HG02981 (cell line): ENCODE results near the gene SMIM22.

ENCODE experiments used
- ATAC-seq: cut with Tn5 transposase; IDR thresholded peaks from one replicate; pipeline ENCODE4 v1.9.1; 2021; ENCODE audit warnings: mild to moderate bottlenecking, moderate library complexity; ENCODE audit not compliant: unreplicated experiment

The SMIM22 gene, protein sequence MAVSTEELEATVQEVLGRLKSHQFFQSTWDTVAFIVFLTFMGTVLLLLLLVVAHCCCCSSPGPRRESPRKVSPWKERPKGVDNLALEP

GRCh38 chr16:4795181-4795827 is at the start of gene SMIM22:
Gene SMIM22 (plus strand): TSS chr16:4795369. CDS start chr16:4795735, 366 bp downstream.
- ATAC-seq: no peak

- ATAC-seq: no peak
Observed at GRCh38 chr16:4746215-4746614, 49.0 kb upstream of the SMIM22 start.

GRCh38 chr16:4746991-4747574 is 48.1 kb upstream of the SMIM22 start:
- ATAC-seq: no peak

- ATAC-seq: no peak
Observed at GRCh38 chr16:4747906-4748681, 47.1 kb upstream of the SMIM22 start.

DNA sequence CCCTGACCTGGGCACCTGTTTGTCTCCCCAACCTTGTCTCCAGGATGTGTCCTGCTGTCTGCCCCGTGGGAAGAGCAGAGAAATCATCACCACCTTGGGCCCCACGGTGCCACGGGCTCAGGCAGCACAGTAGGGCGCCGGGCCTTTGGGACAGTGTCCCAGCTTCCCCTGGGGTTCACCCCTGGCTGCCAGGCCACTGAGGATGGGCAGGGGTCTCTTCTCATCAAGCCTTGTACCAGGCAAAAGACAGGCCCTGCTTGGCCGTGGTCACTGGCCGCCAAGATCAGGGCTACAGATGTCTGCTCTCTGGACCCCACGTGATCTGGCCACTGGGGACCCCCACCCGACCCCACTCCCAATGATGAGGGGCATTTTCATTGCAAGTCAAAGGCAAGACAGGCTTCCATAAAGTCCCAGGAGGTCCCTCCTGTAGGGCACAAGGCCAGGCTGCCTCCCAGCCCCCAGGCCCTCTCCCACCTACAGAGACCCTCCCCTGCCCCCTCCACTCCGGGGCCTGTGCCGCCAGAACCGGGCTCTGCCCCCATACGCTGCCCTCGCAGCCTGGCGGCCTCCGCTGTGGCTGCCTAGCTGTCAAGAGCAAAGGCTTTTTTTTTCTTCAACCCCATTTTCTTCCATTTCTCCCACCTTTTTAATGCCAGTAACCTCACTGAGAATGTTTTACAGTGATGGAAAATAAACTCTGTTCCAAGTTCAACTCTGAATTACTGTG is 46.3 kb upstream of the SMIM22 start:
- no peak for ATAC-seq

- no peak for ATAC-seq
Observed at GRCh38 chr16:4749700-4750257, 45.4 kb upstream of the SMIM22 start.

DNA sequence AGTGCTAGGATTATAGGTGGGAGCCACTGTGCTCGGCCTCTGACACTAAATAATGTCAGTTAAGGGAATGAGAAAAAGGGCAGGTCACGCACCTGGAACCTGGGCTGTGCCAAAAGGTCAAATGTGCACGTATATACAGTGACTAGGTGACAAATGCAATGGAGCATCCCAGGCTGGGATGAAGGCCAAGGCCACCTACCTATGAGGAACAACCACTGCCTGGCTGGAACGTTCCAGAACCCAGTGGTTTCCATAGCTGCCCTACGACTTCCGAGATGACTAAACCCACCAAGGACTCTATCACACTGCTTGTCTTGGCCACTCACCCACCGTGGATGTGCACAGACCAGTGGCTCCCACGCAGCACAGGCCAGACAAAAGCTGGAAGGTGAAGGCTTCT is 44.3 kb upstream of the SMIM22 start:
- no peak for ATAC-seq

DNA sequence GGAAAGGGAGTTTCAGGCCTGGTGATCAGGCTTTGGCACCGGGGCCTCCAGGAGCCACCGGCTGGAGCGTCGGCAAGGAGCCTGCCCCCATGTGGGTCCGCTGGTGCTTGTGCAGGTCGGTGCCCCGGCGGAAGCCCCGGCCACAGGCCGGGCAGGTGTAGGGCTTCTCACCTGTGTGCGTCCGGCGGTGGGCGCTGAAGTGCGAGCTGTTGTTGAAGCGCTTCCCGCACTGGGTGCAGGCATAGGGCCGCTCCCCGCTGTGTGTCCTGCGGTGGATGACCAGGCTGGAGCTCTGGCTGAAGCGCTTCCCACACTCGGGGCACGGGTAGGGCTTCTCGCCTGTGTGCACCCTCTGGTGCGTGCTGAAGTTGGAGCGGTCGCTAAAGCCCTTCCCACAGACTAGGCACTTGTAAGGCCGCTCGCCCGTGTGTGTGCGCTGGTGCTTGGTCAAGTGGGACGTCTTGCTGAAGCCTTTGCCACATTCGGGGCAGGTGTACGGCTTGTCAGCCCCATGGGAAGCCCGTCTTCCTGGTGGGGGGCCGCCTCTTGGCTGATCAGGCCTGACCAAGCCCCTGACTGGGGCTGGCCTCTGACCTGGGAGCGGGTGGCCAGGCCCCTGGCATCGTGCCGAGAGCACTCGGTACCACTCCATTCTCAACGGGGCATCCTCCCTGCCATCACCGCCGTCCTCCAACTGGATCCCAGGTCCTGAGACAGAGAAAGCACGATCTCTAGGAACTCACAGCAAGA is 42.6 kb upstream of the SMIM22 start:
- ATAC-seq: no peak

DNA sequence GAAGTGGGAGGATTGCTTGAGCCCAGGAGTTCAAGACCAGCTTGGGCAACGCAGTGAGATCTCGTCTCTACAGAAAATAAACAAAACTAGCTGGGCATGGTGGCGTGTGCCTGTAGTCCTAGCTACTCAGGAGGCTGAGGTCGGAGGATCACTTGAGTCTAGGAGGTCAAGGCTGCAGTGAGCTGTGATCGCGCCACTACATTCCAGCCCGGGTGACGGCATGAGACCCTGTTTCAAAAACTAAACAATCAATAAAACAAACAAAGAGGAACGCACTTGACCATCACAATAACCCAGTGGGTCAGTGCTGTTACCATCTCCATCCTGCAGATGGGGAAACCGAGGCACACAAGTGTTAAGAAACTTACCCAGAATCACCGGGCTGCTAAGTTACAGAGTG is 41.9 kb upstream of the SMIM22 start:
- ATAC-seq: no peak

DNA sequence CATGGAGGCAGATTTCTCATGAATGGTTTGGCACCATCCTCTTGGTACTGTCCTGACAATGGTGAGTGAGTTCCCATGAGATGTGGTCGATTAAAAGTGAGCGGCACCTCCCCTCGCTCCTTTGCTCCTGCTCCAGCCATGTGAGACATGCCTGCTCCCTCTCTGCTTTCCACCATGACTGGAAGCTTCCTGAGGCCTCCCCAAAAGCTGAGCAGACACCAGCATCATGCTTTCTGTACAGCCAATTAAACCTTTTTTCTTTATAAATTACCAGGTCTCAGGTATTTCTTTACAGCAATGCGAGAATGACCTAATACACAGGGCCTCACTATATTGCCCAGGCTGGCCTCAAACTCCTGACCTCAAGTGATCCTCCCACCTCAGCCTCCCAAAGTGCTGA is 40.3 kb upstream of the SMIM22 start:
- ATAC-seq: no peak

- ATAC-seq: no peak
Observed at GRCh38 chr16:4755687-4756086, 39.5 kb upstream of the SMIM22 start.

- ATAC-seq: no peak
Observed at GRCh38 chr16:4760221-4760910, 34.8 kb upstream of the SMIM22 start.

DNA sequence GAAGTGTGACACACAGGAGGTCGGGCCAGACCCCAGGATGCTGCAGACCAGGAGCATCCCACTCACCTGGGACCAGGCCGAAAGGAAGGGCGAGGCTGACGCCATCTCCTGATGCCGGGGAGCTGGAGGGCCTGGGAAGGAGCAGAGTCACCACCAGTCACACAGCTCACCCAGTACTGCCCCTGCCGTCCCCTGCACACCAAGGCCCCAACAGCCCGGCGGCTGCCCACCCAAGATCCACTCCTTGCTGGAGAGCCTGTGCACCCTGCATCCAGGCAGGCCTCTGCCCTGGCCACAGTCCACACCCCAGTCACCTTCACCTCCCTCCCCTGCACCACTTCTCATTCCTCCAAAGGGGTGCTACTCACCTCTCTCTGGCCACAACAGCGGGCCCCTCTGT is 33.0 kb upstream of the SMIM22 start:
- ATAC-seq: no peak

- ATAC-seq: no peak
Observed at GRCh38 chr16:4763791-4764190, 31.4 kb upstream of the SMIM22 start.

DNA sequence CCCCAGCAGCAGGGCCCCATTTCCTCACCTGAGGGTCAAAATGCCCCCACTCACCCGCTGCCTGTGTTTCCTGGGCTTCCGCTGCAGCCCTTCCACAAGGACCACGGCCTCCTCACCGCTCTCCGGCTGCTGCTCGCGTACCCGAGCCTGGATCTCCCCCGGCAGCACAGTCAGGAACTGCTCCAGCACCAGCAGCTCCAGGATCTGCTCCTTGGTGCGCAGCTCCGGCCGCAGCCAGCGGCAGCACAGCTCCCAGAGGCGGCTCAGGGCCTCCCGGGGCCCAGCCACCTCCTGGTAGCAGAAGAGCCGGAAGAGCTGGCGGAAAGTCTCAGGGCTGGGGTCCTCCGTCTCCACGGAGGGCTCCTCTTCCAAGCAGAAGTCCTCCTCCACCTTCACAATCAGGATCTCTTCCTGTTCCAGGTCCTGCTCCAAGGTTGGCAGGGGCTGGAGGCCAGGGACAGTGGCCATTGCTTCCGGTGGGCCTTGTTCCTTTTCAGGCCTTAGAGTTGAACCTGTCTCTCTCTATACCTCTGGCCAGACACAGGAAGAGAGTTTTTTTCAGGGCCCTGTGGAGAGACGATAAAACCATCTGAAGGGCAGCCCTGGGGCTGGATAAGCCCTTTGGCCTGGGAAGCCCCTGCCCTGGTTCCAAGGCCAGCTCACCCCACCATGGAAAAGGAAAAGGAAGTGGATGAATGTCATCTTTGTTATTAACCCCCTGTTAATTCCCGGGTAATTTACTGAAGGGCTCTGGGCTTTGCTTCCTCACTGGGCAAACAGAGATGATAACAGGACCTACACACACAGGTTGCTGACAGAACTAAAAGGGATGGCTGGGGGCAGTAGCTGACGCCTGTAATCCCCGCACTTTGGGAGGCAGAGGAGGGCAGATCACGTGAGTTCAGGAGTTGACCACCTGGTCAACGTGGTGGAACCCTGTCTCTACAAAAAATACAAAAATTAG is 29.4 kb upstream of the SMIM22 start:
- no peak for ATAC-seq

DNA sequence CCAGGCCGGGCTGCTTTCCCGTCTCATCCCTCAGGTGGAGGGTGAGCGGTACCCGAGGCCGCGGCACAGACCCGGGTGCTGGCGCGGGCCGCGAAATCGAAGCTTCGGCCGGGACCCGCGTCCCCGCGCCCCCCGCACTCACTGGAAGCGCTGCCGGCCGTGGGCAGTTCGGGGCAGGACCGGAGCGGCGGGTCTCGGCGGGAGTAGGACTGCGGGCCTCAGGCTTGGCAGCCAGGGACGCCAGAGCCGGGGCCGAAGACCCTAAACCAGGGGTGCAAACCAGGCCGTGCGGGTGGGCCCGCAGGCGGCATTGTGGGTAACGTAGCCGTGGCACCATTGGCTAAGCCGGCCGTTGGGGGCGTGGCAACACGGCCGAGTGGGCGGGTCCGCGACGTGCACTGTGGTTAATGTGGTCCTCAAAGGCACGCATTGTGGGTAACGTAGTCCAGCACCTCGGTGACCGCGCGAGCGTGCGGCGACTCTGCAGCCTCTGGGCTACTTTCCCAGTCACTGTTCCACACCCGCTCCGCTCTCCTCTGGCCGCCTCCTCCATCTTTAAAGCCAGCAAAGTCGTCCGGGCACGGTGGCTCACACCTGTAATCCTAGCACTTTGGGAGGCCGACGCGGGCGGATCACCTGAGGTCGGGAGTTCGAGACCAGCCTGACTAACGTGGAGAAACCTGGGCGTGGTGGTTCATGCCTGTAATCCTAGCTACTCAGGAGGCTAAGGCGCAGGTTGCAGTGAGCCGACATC is 28.1 kb upstream of the SMIM22 start, which contains the start of gene ZNF500:
ZNF500 (minus strand) TSS at position 288 of the 754 bp plus-strand sequence. CDS start 1,184 bp downstream, outside the sequence.
- ATAC-seq: peak; percentile 85

DNA sequence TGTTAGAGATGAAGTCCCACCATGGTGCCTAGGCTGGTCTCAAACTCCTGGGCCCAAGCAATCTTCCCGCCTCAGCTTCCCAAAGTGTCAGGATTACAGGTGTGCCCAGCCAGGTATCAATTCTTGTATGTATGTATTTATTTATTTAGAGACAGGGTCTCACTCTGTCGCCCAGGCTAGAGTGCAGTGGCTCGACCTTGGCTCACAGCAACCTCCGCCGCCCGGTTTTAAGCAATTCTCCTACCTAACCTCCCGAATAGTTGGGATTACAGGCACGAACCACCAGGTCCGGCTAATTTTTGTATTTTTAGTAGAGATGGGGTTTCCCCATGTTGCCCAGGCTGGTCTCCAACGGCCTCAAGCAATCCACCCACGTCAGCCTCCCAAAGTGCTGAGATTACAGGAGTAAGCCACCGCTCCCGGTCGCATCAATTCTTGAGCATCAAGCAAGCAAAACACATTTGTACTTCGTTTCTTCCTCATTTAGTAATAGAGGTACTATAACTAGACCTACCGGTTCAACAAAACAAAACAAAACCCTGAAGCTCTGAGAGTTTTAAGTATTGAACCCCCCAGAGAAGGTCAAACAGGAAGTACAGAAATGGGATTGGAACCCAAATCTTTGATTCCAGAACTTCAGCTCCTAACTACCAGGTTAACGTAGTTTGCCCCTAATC is 27.2 kb upstream of the SMIM22 start:
- ATAC-seq: no peak
